ENCODE data around the gene POLR2E. TPM values are rescaled to one million over a fixed set of nuclear protein-coding genes. Genes with fewer than 3 reads are reported as not detected.
A peak's percentile ranks its signal among the peaks of the same experiment; 100 is the strongest.

The POLR2E gene
- total and polyA plus RNA-seq, 2 of the 13 experiments (the other 11 are each of a cell fraction or from before 2014, with no cell fraction given) = 140 to 272 TPM

- TF ChIP-seq SNAPC5 (CRISPR knock-in tag; IDR thresholded peaks at IDR 0.05; ENCODE audit: borderline replicate concordance) = no peak
- TF ChIP-seq CSRNP1 (CRISPR knock-in tag; IDR thresholded peaks at IDR 0.05) = peak; percentile 34; the same call in 1 of the 2 replicates
- no peak for TF ChIP-seq YEATS4 (CRISPR knock-in tag; IDR thresholded peaks at IDR 0.05; ENCODE audit: borderline replicate concordance)
- no peak for TF ChIP-seq TBL1XR1 (IDR thresholded peaks at IDR 0.05; ENCODE audit: borderline replicate concordance, low read length, partially characterized antibody)
- no peak for TF ChIP-seq REPIN1 (CRISPR knock-in tag; IDR thresholded peaks at IDR 0.05; ENCODE audit: borderline replicate concordance, low read depth)
- TF ChIP-seq RBFOX2 (IDR thresholded peaks at IDR 0.05; ENCODE audit: low read depth, low read length) = peak; percentile 18
- TF ChIP-seq HNRNPK (IDR thresholded peaks at IDR 0.05; ENCODE audit: low read depth, low read length, poor library complexity, severe bottlenecking) = no peak
- no peak for TF ChIP-seq ZNF7 (CRISPR knock-in tag; IDR thresholded peaks at IDR 0.05)
- TF ChIP-seq ZXDC (CRISPR knock-in tag; IDR thresholded peaks at IDR 0.05) = no peak
- no peak for TF ChIP-seq GRHL1 (CRISPR knock-in tag; conservative IDR thresholded peaks at IDR 0.05)
- TF ChIP-seq POLR2A (IDR thresholded peaks at IDR 0.05; ENCODE audit: insufficient read depth in 1 of 2, low read depth in 2 of 2, low read length in 2 of 2) = peak; percentile 21 to 51; a peak in 2 of 4 replicates
- 0 out of 2 replicates have a peak, but pooled peaks have one; percentile 20 for TF ChIP-seq NR0B2 (CRISPR knock-in tag; IDR thresholded peaks at IDR 0.05)
- TF ChIP-seq ZMAT5 (CRISPR knock-in tag; IDR thresholded peaks at IDR 0.05; ENCODE audit: borderline replicate concordance, low read depth) = no peak
- TF ChIP-seq RORA (CRISPR knock-in tag; IDR thresholded peaks at IDR 0.05) = no peak
- TF ChIP-seq ZNF230 (CRISPR knock-in tag; IDR thresholded peaks at IDR 0.05) = no peak
- no peak for TF ChIP-seq SIN3A (IDR thresholded peaks at IDR 0.05; ENCODE audit: borderline replicate concordance, low read depth, low read length)
- TF ChIP-seq NFE2L2 (IDR thresholded peaks at IDR 0.05; ENCODE audit: low read length) = no peak
- no peak for TF ChIP-seq DNMT1 (CRISPR knock-in tag; IDR thresholded peaks at IDR 0.05)
- no peak for TF ChIP-seq NCOA5 (CRISPR knock-in tag; IDR thresholded peaks at IDR 0.05)
- no peak for TF ChIP-seq ZNF256 (CRISPR knock-in tag; conservative IDR thresholded peaks at IDR 0.05)
- TF ChIP-seq HNRNPLL (IDR thresholded peaks at IDR 0.05; ENCODE audit: low read depth, low read length, poor library complexity, severe bottlenecking) = peak; percentile 2
Measured at GRCh38 chr19:1105873-1106840, 11.0 kb upstream of the POLR2E start (continued).
